PC-3 (cell line): Measurements from ENCODE around the gene GPX4.

Experiments used
- EZH2 ChIP-seq: fragments of 300-600 bp; sonication (generic); IDR thresholded peaks from one replicate; pipeline ENCODE4 v1.6.1; 2017; ENCODE audit warnings: antibody characterized with exemption, mild to moderate bottlenecking, low read length; ENCODE audit not compliant: unreplicated experiment
- EZH2phosphoT487 ChIP-seq: fragments of 300-600 bp; sonication (generic); IDR thresholded peaks from 2 replicates; pipeline ENCODE4 v1.6.1; 2018; ENCODE audit warnings: mild to moderate bottlenecking, antibody characterized with exemption, low read length, borderline replicate concordance
- TF ChIP-seq, protein P1 (sequence below): fragments of 300-600 bp; sonication (generic); conservative IDR thresholded peaks from 2 replicates; pipeline ENCODE4 v1.5.1; 2017; ENCODE audit warnings: antibody characterized with exemption, low read depth, mild to moderate bottlenecking, low read length

DNA sequence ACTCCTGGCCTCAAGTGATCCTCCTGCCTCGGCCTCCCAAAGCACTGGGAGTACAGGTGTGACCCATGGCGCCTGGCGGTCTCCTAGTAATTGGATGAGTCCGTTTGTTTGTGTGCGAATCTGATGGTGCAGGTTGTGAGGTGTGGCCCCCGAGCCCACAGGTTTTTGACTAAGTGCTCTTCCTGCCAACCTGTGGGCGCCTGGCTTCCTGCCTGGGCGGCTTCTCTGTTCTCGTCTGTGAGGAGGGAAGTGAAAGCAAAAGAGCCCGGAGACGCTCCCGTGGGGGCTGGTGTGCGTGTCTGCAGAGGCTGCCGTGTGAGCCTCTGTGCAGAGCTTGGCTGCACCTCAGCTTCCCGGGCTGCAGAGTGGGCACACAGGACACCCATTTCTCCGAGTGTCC, 26.8 kb upstream of the GPX4 start:
- TF ChIP-seq EZH2phosphoT487 (no peak), EZH2 (no peak)
- TF ChIP-seq, protein P1, sequence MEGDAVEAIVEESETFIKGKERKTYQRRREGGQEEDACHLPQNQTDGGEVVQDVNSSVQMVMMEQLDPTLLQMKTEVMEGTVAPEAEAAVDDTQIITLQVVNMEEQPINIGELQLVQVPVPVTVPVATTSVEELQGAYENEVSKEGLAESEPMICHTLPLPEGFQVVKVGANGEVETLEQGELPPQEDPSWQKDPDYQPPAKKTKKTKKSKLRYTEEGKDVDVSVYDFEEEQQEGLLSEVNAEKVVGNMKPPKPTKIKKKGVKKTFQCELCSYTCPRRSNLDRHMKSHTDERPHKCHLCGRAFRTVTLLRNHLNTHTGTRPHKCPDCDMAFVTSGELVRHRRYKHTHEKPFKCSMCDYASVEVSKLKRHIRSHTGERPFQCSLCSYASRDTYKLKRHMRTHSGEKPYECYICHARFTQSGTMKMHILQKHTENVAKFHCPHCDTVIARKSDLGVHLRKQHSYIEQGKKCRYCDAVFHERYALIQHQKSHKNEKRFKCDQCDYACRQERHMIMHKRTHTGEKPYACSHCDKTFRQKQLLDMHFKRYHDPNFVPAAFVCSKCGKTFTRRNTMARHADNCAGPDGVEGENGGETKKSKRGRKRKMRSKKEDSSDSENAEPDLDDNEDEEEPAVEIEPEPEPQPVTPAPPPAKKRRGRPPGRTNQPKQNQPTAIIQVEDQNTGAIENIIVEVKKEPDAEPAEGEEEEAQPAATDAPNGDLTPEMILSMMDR = no peak
